DLD1 (cell line): Measurements from ENCODE around the gene RAB3IP.
"Not testable (repeated sequence)": the region's sequence is repeated elsewhere in the genome, so short reads cannot be mapped to it uniquely, and the experiment has no call there.

Experiments
- in situ Hi-C: cut with HindIII; loops from 2 replicates; pipeline ENCODE4 v1.10.0; 2017; ENCODE audit warnings: low sequenced_read_pairs

The RAB3IP gene

DNA sequence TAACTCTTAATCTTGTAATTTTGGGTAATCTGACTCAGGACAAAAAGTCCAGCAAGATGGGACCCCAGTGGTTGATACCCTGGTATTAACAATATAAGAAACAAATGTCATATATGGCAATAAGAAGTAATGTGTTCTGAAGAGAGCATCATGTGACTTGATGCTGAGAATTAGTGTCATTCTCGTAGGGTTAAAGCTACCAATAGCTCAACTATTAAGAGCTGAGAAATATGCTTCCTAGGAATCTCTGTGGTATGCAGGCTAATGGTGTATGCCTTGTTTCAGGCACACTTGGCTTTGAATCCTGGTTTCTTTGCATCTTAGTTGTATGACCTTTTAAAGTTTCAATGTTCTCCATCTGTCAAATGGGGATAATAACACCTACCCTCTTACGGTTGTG lies 95.5 kb downstream of the RAB3IP start:
- in situ Hi-C loops: no loop called here

DNA sequence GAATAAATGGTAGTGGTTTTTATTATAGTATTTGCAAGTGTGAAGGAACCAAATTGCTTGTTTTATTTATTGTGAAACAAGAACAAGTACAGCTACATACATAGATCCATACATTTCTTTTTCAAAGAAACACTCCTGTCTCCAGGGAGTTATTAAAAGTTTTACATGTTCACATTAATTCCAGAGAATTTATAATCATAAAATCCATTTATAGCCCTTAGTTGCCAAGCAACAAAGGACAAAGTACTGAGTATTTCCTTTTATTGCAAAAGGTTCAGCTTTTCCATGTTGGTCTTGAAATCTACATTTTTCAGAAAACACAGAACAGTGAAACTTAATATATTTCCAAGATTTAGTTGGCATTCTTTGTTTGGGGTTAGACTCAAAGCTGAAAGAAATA lies 95.9 kb downstream of the RAB3IP start:
- in situ Hi-C loops: no loop called here

DNA sequence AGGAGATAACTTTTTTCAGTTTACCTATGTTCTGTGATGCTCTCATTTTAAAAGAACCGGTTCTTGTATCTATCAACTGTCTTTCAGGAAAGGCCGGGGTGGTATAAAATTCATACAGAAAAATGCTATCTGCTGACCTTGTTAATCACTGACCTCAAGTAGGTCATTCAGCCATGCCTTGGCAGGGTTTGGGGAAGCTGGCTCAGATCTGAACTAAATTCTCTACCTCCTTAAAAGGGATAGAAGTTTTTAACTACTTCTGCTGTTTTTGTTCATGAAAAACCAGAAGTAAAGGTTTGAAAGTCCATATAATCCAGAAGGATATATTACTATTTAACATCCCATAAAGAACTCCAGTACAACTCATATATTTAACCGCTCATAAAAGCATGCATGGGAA lies 96.4 kb downstream of the RAB3IP start:
- in situ Hi-C loops: no loop called here

DNA sequence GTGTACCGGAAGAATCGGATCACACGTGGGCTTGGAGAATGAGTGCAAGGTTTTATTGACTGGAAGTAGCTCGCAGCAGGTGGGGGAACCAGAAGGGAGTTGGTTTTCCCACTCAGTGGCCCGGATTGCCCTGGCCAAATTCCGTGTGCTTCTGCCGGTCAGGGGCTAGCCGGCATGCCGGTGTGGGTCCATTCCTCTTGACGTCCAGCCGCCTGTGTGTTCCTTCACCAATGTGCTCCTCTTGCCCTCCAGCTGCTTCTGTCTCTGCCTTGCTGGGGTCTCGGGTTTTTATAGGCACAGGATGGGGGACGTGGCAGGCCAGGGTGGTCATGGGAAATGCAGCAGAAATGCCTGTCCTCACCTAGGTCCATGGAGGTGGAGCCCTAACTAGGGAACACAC lies 97.4 kb downstream of the RAB3IP start:
- in situ Hi-C loops: no loop called here

DNA sequence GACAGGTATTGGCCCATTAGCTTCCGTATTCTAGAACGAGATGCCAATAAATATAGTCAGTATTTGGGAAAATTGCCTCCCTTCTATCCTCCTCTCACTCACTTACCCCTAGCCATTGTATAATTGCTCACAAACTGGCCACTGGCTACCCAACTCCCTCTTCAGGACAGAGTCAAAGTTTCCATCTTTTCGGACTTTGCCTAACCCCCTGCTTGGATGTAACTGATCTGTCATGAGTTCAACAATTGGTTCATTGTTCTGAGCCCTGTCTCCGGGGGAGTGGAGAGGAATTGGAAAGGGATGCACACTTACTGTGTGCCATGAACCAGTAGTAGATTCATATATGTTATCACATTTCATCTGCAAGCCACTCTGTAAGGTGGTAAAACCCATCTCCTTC lies 98.5 kb downstream of the RAB3IP start:
- in situ Hi-C loops: no loop called here

DNA sequence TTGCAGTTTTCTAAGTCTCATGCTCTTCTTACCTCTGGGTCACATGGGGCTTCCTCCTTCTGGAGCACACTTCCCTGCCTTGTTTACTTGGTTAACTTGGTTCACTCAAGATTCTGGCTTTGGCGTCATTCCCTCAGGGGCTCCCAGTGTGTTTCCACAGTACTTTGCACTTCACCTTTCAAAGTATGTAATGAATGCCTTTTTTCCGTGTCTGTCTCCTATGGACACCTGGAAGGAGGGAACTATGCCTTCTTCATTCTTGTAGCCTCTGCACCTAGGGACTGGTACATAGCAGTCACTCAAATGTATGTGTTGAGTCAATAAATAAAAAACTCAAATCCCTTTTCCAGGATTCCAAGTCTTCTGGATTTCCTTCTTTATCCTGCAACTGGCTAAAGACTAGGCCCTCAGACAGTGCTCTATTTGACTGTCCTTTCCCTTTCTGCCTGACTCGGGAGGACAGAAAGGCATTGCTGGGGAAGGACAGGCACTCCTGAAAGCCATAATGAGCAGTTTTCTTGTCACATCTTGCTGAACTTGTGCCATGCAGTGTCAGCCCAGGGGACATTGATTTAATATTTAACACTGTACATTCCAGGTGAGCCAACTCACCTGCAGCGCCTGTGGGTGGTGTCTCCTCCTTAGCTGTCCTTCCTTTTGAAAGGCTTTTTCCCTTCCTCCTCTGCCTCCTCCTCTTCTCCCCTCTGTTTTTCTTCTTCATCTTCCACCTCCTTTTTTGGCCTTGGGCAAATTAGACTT lies 99.2 kb downstream of the RAB3IP start:
- in situ Hi-C loops: no loop called here

DNA sequence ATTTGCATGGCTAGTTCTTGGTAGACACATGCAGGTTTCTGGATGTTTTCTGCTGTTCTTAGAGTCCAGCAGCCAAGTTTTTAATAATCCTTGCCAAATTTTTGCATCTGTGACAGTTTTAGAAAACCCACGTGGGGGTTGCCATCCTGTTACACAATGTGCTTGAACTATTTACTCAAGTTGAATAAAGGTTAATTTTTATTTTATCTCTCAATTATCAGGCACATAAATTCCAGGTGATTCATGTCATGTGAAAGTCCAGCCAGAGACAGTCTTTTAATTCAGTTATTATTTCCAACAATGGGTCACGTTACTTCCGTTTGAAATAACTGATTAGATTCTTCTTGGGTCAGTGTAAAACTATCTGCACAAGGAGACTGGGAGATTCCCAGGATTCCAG lies 102.1 kb downstream of the RAB3IP start:
- in situ Hi-C loops: no loop called here

DNA sequence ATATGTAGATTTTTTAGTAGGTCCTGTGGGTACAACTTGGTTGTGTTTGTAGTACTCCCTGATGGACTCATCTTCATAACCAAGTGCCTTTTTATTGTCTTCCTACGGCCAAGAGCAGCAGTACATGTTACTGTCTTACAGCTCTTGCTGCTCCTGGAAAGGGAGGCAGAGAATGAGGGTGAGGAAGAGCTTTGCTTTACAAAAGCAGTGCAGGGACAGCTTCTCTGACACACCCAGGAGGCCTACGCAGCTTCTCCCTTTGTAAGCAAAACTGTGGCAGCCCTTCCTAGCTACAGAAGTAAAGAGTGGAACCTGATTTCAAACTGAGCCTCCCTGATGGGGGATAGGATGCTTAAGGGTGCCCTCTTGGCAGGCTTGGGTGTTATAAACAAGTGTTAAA lies 104.9 kb downstream of the RAB3IP start:
- in situ Hi-C loops: no loop called here

DNA sequence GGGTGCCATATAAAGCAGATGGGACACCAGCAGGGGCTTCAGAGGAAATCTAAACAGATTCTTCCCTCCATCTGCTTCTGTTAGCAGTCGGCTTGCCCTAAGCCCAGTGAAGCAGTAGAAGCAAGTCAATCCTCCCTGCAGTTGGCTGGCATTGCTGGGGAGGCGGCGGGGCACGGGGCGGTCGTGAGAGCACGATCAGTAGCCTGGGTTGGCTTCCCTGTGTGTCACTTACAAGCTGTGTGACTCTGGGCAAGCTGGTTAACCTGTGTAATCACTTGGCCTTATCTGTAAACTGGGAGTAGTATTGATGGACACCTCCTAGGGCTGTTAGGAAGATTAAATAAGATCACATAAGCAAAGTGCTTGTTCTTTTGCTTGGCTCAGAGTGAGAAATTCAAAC lies 105.8 kb downstream of the RAB3IP start:
- in situ Hi-C loops: no loop called here

DNA sequence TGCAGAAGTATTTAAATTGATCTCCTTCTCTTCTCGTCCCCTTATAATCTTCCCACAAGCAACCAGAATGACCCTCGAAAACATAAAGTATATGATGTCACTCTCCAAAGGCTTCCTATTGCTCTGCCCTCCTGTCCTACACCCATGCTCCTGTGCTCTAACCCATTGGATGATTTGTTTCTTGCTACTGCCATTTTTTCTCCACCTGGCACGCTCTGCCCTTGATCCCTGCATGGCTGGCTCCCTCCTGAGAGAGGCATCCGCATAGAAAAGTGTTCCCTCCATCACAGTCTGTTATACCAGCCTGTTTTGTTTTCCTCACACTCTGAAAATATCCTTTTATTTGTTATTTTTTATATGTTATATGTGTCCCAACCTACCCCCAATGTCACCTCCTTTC lies 106.2 kb downstream of the RAB3IP start:
- in situ Hi-C loops: no loop called here

DNA sequence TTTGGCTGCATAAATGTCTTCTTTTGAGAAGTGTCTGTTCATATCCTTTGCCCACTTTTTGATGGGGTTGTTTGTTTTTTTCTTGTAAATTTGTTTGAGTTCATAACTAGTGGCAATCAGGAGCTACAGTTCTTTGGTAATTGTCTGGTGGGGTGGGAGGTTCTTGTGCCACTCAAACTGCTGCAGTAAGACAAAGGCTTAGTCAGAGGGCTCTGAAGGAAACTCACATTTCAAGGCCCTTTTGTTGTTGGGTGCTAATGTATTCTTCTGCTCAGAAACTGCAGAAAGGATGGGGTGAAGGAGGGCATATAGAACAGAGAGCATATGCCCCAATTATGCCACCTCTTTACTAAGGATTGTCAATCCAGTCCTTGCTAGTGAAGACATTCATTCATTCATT lies 108.3 kb downstream of the RAB3IP start:
- in situ Hi-C loops: no loop called here

DNA sequence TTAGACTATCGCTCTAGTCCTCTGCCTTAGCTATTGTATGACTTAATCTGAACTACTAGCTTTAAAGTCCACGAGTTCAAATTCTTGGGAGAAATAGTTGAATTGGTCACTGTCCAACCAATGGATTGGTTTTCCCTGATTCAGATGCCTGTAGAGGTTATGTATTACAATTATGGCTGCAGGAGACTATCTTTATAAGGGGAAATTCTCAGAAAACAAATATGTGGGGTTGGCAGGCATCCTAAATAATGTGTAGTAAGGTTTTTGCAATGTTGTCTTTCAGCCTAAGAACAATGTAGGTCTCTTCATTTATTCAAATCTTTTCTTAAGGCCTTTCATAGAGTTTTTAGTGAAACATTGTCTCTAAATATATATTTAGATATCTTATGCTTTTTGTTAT lies 113.3 kb downstream of the RAB3IP start:
- in situ Hi-C loops: no loop called here

DNA sequence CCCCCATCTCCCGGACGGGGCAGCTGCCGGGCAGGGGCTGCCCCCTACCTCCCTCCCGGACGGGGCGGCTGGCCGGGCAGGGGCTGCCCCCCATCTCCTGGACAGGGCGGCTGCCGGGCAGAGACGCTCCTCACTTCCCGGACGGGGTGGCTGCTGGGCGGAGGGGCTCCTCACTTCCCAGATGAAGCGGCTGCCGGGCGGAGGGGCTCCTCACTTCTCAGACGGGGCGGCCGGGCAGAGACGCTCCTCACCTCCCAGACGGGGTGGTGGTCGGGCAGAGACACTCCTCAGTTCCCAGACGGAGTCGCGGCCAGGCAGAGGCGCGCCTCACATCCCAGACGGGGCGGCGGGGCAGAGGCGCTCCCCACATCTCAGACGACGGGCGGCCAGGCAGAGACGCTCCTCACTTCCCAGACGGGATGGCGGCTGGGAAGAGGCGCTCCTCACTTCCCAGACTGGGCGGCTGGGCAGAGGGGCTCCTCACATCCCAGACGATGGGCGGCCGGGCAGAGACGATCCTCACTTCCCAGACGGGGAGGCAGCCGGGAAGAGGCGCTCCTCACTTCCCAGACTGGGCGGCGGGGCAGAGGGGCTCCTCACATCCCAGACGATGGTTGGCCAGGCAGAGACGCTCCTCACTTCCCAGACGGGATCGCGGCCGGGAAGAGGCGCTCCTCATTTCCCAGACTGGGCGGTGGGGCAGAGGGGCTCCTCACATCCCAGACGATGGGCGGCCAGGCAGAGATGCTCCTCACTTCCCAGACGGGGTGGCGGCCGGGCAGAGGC lies 114.7 kb downstream of the RAB3IP start:
- in situ Hi-C loops: not testable (repeated sequence)

DNA sequence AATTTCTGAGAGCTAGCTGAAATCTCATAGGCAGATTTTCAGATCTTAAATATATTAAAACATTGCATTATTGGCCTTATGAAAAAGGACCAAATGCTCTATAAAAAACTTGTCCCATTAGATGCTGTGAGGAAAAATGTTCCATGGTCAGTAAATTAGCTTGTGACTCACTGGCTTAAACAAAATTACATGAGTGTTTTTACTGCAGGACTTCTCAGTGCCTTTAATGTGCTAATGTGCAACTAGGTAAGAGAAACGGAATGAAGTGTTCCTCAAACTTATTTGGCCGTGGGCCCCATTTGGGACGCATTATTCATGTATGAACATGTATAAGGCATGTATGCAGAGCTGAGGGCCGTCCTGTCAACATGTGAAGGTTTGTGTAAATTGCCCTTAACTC lies 128.0 kb downstream of the RAB3IP start:
- in situ Hi-C loops: no loop called here

DNA sequence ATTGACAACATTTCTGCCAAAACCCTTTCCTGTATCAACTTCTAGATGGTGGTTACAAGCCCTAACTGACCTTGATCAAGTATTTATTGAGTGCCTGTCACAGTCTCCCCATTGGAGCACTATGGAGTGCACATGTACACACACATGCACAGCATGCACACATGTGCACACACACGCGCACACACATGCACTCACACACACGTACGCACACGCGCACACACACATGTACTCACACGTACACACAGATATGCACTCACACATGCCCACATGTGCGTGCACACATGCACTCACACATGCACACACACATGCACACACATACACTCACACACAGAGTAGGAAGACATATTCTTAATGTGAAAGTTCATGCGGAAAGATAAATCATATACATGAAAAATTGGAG lies 130.0 kb downstream of the RAB3IP start:
- in situ Hi-C loops: no loop called here

DNA sequence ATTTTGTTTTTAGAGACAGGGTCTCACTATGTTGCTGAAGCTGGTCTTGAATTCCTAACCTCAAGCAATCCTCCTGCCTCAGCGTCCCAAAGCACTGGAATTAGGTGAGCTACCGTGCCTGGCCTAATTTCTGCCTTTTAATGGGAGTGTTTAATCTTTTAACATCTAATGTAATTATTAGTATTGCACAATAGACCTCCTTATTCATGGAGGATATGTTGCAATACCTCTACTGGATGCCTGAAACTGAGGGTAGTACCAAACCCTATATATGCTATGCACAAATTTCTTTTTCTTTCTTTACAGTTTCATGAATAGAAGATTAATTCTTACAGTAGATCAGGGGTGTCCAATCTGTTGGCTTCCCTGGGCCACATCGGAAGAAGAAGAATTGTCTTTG lies 134.1 kb downstream of the RAB3IP start:
- in situ Hi-C loops: no loop called here
